Liver (tissue), 9 donors: ENCODE results near the gene BICRA. TPM values are rescaled to one million over a fixed set of nuclear protein-coding genes. Genes with fewer than 3 reads are reported as not detected.

ENCODE experiments used
- DNase-seq: peaks from one replicate; pipeline ENCODE4 v3.0.0-alpha.2; 2017; ENCODE audit warnings: low spot score
- H3K27ac ChIP-seq, 2 donors: one replicate each; pipeline ENCODE4 v1.7.0; 2013; ENCODE audit warnings: inconsistent platforms in 2 of 2, low read length in 2 of 2, control low read depth in 1 of 2, low read depth in 1 of 2, mild to moderate bottlenecking in 1 of 2
- H3K27me3 ChIP-seq, 4 donors: one replicate each; pipeline versions ENCODE4 v1.6.1 to v1.7.0; 2013; ENCODE audit warnings: low read length in 3 of 4, inconsistent platforms in 1 of 4, mild to moderate bottlenecking in 1 of 4, moderate library complexity in 1 of 4; ENCODE audit not compliant: control insufficient read depth in 4 of 4, insufficient read depth in 4 of 4
- H3K36me3 ChIP-seq, 4 donors: one replicate each; pipeline versions ENCODE4 v1.6.1 to v1.7.0; 2013; ENCODE audit warnings: low read length in 3 of 4, mild to moderate bottlenecking in 3 of 4, low read depth in 1 of 4, moderate library complexity in 1 of 4; ENCODE audit not compliant: control insufficient read depth in 4 of 4, insufficient read depth in 3 of 4
- H3K4me1 ChIP-seq, 4 donors: one replicate each; pipeline versions ENCODE4 v1.6.1 to v1.7.0; 2013; ENCODE audit warnings: low read length in 3 of 4, mild to moderate bottlenecking in 3 of 4, moderate library complexity in 1 of 4; ENCODE audit not compliant: control insufficient read depth in 4 of 4, insufficient read depth in 4 of 4
- H3K4me3 ChIP-seq, 3 donors: one replicate each; pipeline versions ENCODE4 v1.6.1 to v1.7.0; 2013; ENCODE audit warnings: low read length in 3 of 3, control low read depth in 1 of 3, low read depth in 1 of 3, mild to moderate bottlenecking in 1 of 3
- H3K9ac ChIP-seq, 2 donors: one replicate each; pipeline ENCODE4 v1.7.0; 2013; ENCODE audit warnings: low read length in 2 of 2, mild to moderate bottlenecking in 2 of 2, moderate library complexity in 2 of 2, control low read depth in 1 of 2, low read depth in 1 of 2
- H3K9me3 ChIP-seq, 4 donors: one replicate each; pipeline versions ENCODE4 v1.6.1 to v1.7.0; 2013; ENCODE audit warnings: low read length in 3 of 4; ENCODE audit not compliant: control insufficient read depth in 4 of 4
- ATF3 ChIP-seq: IDR thresholded peaks from 2 replicates; pipeline ENCODE4 v1.6.1; 2016; ENCODE audit warnings: antibody characterized with exemption
- CTCF ChIP-seq: fragments of 150-350 bp; IDR thresholded peaks from 2 replicates; pipeline ENCODE4 v1.5.1; 2017; ENCODE audit warnings: improper control_type of control experiment, low read depth, low read length; ENCODE audit not compliant: missing input control
- EGR1 ChIP-seq, 2 donors: IDR thresholded peaks; 2 replicates each; pipeline ENCODE4 v1.6.1; 2016 to 2018; ENCODE audit warnings: antibody characterized with exemption in 2 of 2, low read depth in 2 of 2
- FOXA1 ChIP-seq: IDR thresholded peaks from 2 replicates; pipeline ENCODE4 v1.6.1; 2016; ENCODE audit warnings: antibody characterized with exemption
- FOXA2 ChIP-seq: IDR thresholded peaks from 2 replicates; pipeline ENCODE4 v1.6.1; 2016; ENCODE audit warnings: antibody characterized with exemption
- GABPA ChIP-seq, 2 donors: IDR thresholded peaks in 1 of 2; conservative IDR thresholded peaks in 1 of 2; 2 replicates each; pipeline ENCODE4 v1.6.1; 2016; ENCODE audit warnings: antibody characterized with exemption in 2 of 2, mild to moderate bottlenecking in 1 of 2, moderate library complexity in 1 of 2
- HNF4A ChIP-seq, 2 donors: conservative IDR thresholded peaks; 2 replicates each; pipeline ENCODE4 v1.6.1; 2016; ENCODE audit warnings: antibody characterized with exemption in 2 of 2, mild to moderate bottlenecking in 2 of 2
- HNF4G ChIP-seq: IDR thresholded peaks from 2 replicates; pipeline ENCODE4 v1.6.1; 2016; ENCODE audit warnings: antibody characterized with exemption
- JUND ChIP-seq, 2 donors: IDR thresholded peaks; 2 replicates each; pipeline ENCODE4 v1.6.1; 2016; ENCODE audit warnings: antibody characterized with exemption in 2 of 2
- MAX ChIP-seq: IDR thresholded peaks from 2 replicates; pipeline ENCODE4 v1.6.1; 2016; ENCODE audit warnings: antibody characterized with exemption
- NR2F2 ChIP-seq: IDR thresholded peaks from 2 replicates; pipeline ENCODE4 v1.6.1; 2016; ENCODE audit warnings: antibody characterized with exemption
- RAD21 ChIP-seq, 2 donors: IDR thresholded peaks; 2 replicates each; pipeline ENCODE4 v1.6.1; 2016; ENCODE audit warnings: antibody characterized with exemption in 2 of 2, mild to moderate bottlenecking in 2 of 2
- REST ChIP-seq: IDR thresholded peaks from 2 replicates; pipeline ENCODE4 v1.6.1; 2016; ENCODE audit warnings: antibody characterized with exemption, mild to moderate bottlenecking
- RXRA ChIP-seq, 2 donors: IDR thresholded peaks; 2 replicates each; pipeline ENCODE4 v1.6.1; 2017 to 2018; ENCODE audit warnings: antibody characterized with exemption in 2 of 2, mild to moderate bottlenecking in 1 of 2
- SP1 ChIP-seq: IDR thresholded peaks from 2 replicates; pipeline ENCODE4 v1.6.1; 2018; ENCODE audit warnings: antibody characterized with exemption, mild to moderate bottlenecking
- TAF1 ChIP-seq: conservative IDR thresholded peaks from 2 replicates; pipeline ENCODE4 v1.6.1; 2016; ENCODE audit warnings: antibody characterized with exemption, mild to moderate bottlenecking
- YY1 ChIP-seq: IDR thresholded peaks from 2 replicates; pipeline ENCODE4 v1.6.1; 2016; ENCODE audit warnings: antibody characterized with exemption, mild to moderate bottlenecking
- ZBTB33 ChIP-seq: IDR thresholded peaks from 2 replicates; pipeline ENCODE4 v1.6.1; 2016; ENCODE audit warnings: antibody characterized with exemption
- WGBS: extraction: QIAGEN DNeasy Blood & Tissue Kit; methylation state at CpG from one replicate; pipeline ENCODE4 v1.1.7; 2013; 5-methylcytosine and 5-hydroxymethylcytosine counted together
- polyA plus RNA-seq, 2 donors: library from polyadenylated mRNA; stranded (reverse) in 1 of 2; unstranded in 1 of 2; fragments of 200-250 nt in 1 of 2; fragments of >200 nt in 1 of 2; fragmentation: Nextera tagmentation in 1 of 2; extraction: Ambion mirVana in 1 of 2; gene quantifications; one replicate each; pipeline versions ENCODE4 v1.2.1 to v1.2.3, GENCODE V29; 2013 to 2015
- total RNA-seq, 2 donors: library from RNA; depleted of rRNA; stranded (reverse); fragments of >200 nt; gene quantifications; one replicate each; pipeline ENCODE4 v1.2.3, GENCODE V29; 2014
- donor health status: healthy.
- donor health status: healthy.
- donor health status: healthy.
- donor health status: healthy.
- donor health status: healthy.

BICRA gene
- total and polyA plus RNA-seq, 4 donors, result 0.63 to 8.9 (median 3.0) TPM

- TF ChIP-seq EGR1 (IDR thresholded peaks at IDR 0.05; ENCODE audit: low read depth in 2 of 2), result no peak
These were observed 1.3 kb downstream of the BICRA start (continued) for GRCh38 chr19:47609906-47610894.

- H3K4me1 ChIP-seq, result peaks cover 7 to 22% (median 14%) of the 10 kb centered on the region in 4 donors
- no peak overlapping the region for H3K9ac ChIP-seq
- 57% methylated on average over 7 of the region's 7 CpGs for WGBS
- H3K27me3 ChIP-seq, result no peaks in the 10 kb centered on the region
- peak overlapping the region; percentile 81 to 87 for H3K27ac ChIP-seq
- H3K9me3 ChIP-seq, result no peaks in the 10 kb centered on the region
- H3K36me3 ChIP-seq, result no peaks in the 10 kb centered on the region
- DNase-seq, result no peak
- H3K4me3 ChIP-seq, result peak overlapping the region in 1 of 3 donors; percentile 94
- no peak for TF ChIP-seq TAF1
- no peak for TF ChIP-seq RAD21 (IDR thresholded peaks at IDR 0.05)
- TF ChIP-seq ATF3, result no peak
- TF ChIP-seq JUND (IDR thresholded peaks at IDR 0.05), result no peak
- TF ChIP-seq YY1, result no peak
- TF ChIP-seq MAX, result no peak
- no peak for TF ChIP-seq RXRA (IDR thresholded peaks at IDR 0.05)
- no peak for TF ChIP-seq NR2F2
- TF ChIP-seq FOXA2, result no peak
- TF ChIP-seq HNF4A (conservative IDR thresholded peaks at IDR 0.05), result no peak
- no peak for TF ChIP-seq EGR1 (IDR thresholded peaks at IDR 0.05; ENCODE audit: low read depth in 2 of 2)
- no peak for TF ChIP-seq REST
- no peak for TF ChIP-seq ZBTB33
- no peak for TF ChIP-seq GABPA (IDR thresholded peaks at IDR 0.05 in 1 of 2, conservative IDR thresholded peaks at IDR 0.05 in 1 of 2)
- no peak for TF ChIP-seq FOXA1
- TF ChIP-seq CTCF, result no peak
- TF ChIP-seq SP1, result no peak
- no peak for TF ChIP-seq HNF4G
These were observed 2.0 kb downstream of the BICRA start for GRCh38 chr19:47610902-47611301.
